HL-60 (cell line): ENCODE results near the gene PAQR8.

Experiments
- POLR2AphosphoS5 ChIP-seq: IDR thresholded peaks from 2 replicates; pipeline ENCODE4 v1.6.1; 2012; ENCODE audit warnings: low read depth
- REST ChIP-seq: IDR thresholded peaks from 2 replicates; pipeline ENCODE4 v1.6.1; 2012; ENCODE audit warnings: low read depth; ENCODE audit not compliant: insufficient replicate concordance
- TF ChIP-seq, protein P1 (sequence below): IDR thresholded peaks from one replicate; pipeline ENCODE4 v1.5.1; 2011; ENCODE audit warnings: low read length, control low read depth, inconsistent platforms; ENCODE audit not compliant: insufficient read depth

- TF ChIP-seq, protein P1, sequence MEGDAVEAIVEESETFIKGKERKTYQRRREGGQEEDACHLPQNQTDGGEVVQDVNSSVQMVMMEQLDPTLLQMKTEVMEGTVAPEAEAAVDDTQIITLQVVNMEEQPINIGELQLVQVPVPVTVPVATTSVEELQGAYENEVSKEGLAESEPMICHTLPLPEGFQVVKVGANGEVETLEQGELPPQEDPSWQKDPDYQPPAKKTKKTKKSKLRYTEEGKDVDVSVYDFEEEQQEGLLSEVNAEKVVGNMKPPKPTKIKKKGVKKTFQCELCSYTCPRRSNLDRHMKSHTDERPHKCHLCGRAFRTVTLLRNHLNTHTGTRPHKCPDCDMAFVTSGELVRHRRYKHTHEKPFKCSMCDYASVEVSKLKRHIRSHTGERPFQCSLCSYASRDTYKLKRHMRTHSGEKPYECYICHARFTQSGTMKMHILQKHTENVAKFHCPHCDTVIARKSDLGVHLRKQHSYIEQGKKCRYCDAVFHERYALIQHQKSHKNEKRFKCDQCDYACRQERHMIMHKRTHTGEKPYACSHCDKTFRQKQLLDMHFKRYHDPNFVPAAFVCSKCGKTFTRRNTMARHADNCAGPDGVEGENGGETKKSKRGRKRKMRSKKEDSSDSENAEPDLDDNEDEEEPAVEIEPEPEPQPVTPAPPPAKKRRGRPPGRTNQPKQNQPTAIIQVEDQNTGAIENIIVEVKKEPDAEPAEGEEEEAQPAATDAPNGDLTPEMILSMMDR: no peak
- TF ChIP-seq POLR2AphosphoS5 (no peak), REST (no peak)
These were observed 20.2 kb upstream of the PAQR8 start for GRCh38 chr6:52341561-52342260.
